GM12878 (cell line): ENCODE results near the gene MLN. TPM values are rescaled to one million over a fixed set of nuclear protein-coding genes. Genes with fewer than 3 reads are reported as not detected.

Experiments
- ATAC-seq: fragments of 200-7000 bp; cut with Tn5 transposase; 3 replicates; pipeline ENCODE4 v1.9.1; 2020; ENCODE audit warnings: mild to moderate bottlenecking, moderate library complexity
- BruUV-seq: library from RNA; stranded (reverse); fragments of 400-500 nt; replicated peaks from 2 replicates; lab custom pipeline; 2021; lab: Mats Ljungman, UMichigan
- CTCF ChIA-PET: fragments of 300-600 bp; sonication (Branson Sonifier 250); formaldehyde crosslinking; extraction: SDS; loops from one replicate; lab custom pipeline; 2021; ENCODE audit warnings: inconsistent platforms; lab: Yijun Ruan, JAX
- POLR2A ChIA-PET: fragments of 350-600 bp; formaldehyde crosslinking; extraction: SDS; loops from one replicate; lab custom pipeline; 2021; ENCODE audit warnings: inconsistent platforms; lab: Charles Lee
- RAD21 ChIA-PET: fragments of 300-600 bp; sonication (Branson Sonifier 250); formaldehyde crosslinking; loops from one replicate; lab custom pipeline; 2023; ENCODE audit warnings: antibody characterized with exemption; ENCODE audit not compliant: unreplicated experiment; lab: Charles Lee
- SMC1A ChIA-PET: fragments of 300-600 bp; sonication (Branson Sonifier 250); formaldehyde crosslinking; loops from one replicate; lab custom pipeline; 2023; ENCODE audit not compliant: unreplicated experiment, uncharacterized antibody; lab: Charles Lee
- DNase-seq: peaks from one replicate; pipeline ENCODE4 v3.0.0-alpha.2; 2011; ENCODE audit warnings: low read depth, low spot score
- FAIRE-seq: peaks from 3 replicates; lab custom pipeline; 2011; peaks lifted over from hg19 to GRCh38; lab: Jason Lieb, UNC
- H2AFZ ChIP-seq: 2 replicates; pipeline ENCODE4 v1.6.0; 2011; ENCODE audit warnings: low read depth, low read length, control low read depth; ENCODE audit not compliant: control insufficient read depth
- H3K27ac ChIP-seq: 2 replicates; pipeline ENCODE4 v1.5.1; 2011; ENCODE audit warnings: control low read depth; ENCODE audit not compliant: control insufficient read depth, insufficient read depth
- H3K27me3 ChIP-seq, 2 experiments: replicated peaks in 1 of 2; 2 replicates each; pipeline versions ENCODE4 v1.6.0 to v1.6.1; 2011; ENCODE audit warnings: low read length in 1 of 2; ENCODE audit not compliant: control insufficient read depth in 2 of 2, insufficient read depth in 2 of 2
- H3K36me3 ChIP-seq, 2 experiments: 2 replicates each; pipeline ENCODE4 v1.5.1; 2011; ENCODE audit warnings: low read length in 1 of 2; ENCODE audit not compliant: control insufficient read depth in 2 of 2, insufficient read depth in 2 of 2
- H3K4me1 ChIP-seq: 2 replicates; pipeline ENCODE4 v1.6.1; 2011; ENCODE audit warnings: mild to moderate bottlenecking, low read length, moderate library complexity, mixed read lengths; ENCODE audit not compliant: control insufficient read depth, insufficient read depth
- H3K4me2 ChIP-seq: 2 replicates; pipeline ENCODE4 v1.6.0; 2011; ENCODE audit warnings: control low read depth; ENCODE audit not compliant: control insufficient read depth, insufficient read depth
- H3K4me3 ChIP-seq: fragments of 200-600 bp; sonication (generic); 2 replicates; pipeline ENCODE4 v1.5.1; 2016
- H3K79me2 ChIP-seq: 2 replicates; pipeline ENCODE4 v1.6.0; 2011; ENCODE audit warnings: low read length; ENCODE audit not compliant: control insufficient read depth, insufficient read depth
- H3K9ac ChIP-seq: 2 replicates; pipeline ENCODE4 v1.8.0; 2011; ENCODE audit warnings: low read length, control low read depth, mixed read lengths; ENCODE audit not compliant: control insufficient read depth, insufficient read depth
- H3K9me3 ChIP-seq: replicated peaks from 3 replicates; pipeline ENCODE4 v1.5.1; 2011; ENCODE audit warnings: mild to moderate bottlenecking, low read length; ENCODE audit not compliant: control insufficient read depth, insufficient read depth
- H4K20me1 ChIP-seq: 2 replicates; pipeline ENCODE4 v1.6.0; 2011; ENCODE audit not compliant: control insufficient read depth, insufficient read depth
- BMI1 ChIP-seq: fragments of 450-650 bp; IDR thresholded peaks from 2 replicates; pipeline ENCODE4 v1.6.1; 2016; ENCODE audit warnings: mild to moderate bottlenecking, moderate library complexity, borderline replicate concordance
- GABPA ChIP-seq: IDR thresholded peaks from 2 replicates; pipeline ENCODE4 v1.6.1; 2014; ENCODE audit warnings: antibody characterized with exemption, low read depth, mild to moderate bottlenecking, inconsistent platforms
- HCFC1 ChIP-seq: fragments of 150-350 bp; IDR thresholded peaks from 2 replicates; pipeline ENCODE4 v1.6.1; 2014; ENCODE audit warnings: low read length
- NFYB ChIP-seq: IDR thresholded peaks from 2 replicates; pipeline ENCODE4 v1.6.1; 2011; ENCODE audit warnings: low read depth, mild to moderate bottlenecking, low read length, improper control_type of control experiment, moderate library complexity; ENCODE audit not compliant: insufficient read depth
- NR2F1 ChIP-seq: fragments of 450-650 bp; conservative IDR thresholded peaks from 2 replicates; pipeline ENCODE4 v1.6.1; 2017; ENCODE audit warnings: mild to moderate bottlenecking
- RB1 ChIP-seq: fragments of 450-650 bp; formaldehyde crosslinking; IDR thresholded peaks from 2 replicates; pipeline ENCODE4 v1.6.1; 2017; ENCODE audit warnings: mild to moderate bottlenecking, borderline replicate concordance
- SIX5 ChIP-seq: IDR thresholded peaks from 2 replicates; pipeline ENCODE4 v1.6.1; 2011; ENCODE audit warnings: mild to moderate bottlenecking, low read depth, low read length, moderate library complexity; ENCODE audit not compliant: severe bottlenecking
- ZBTB40 ChIP-seq: fragments of 450-650 bp; IDR thresholded peaks from 2 replicates; pipeline ENCODE4 v1.6.1; 2016; ENCODE audit warnings: mild to moderate bottlenecking, moderate library complexity, borderline replicate concordance
- whole genome bisulfite sequencing: methylation state at CpG from one replicate; pipeline ENCODE4 v1.1.6; 2016; ENCODE audit warnings: low lambda C conversion rate; ENCODE audit not compliant: insufficient replicate concordance, insufficient coverage; ENCODE audit errors: missing lambda C conversion rate; 5-methylcytosine and 5-hydroxymethylcytosine counted together
- in situ Hi-C: fragments of 300-500 bp; cut with MboI; formaldehyde crosslinking; loops from 9 replicates; pipeline ENCODE4 v1.14.3; 2018; ENCODE audit warnings: mixed read lengths
- intact Hi-C: fragments of 100-400 bp; cut with micrococcal nuclease; formaldehyde crosslinking; loops from one replicate; pipeline ENCODE4 v1.14.2; 2022; ENCODE audit not compliant: unreplicated experiment
- polyA plus RNA-seq, 11 experiments: library from polyadenylated mRNA; depleted of rRNA in 4 of 11; unstranded in 6 of 11; stranded (reverse) in 5 of 11; fragments of >200 nt; fragmentation: Nextera tagmentation in 4 of 11; fragmentation: Illumina TruSeq in 1 of 11; extraction: Ambion mirVana in 4 of 11; extraction: Trizol in 1 of 11; gene quantifications; 1 replicate in 1 of 11; 2 replicates in 10 of 11; pipeline versions ENCODE4 v1.2.1 to v1.2.3, GENCODE V29; 2011 to 2016; ENCODE audit warnings: inconsistent platforms in 2 of 11, missing spikeins in 2 of 11, low read depth in 1 of 11
- total RNA-seq, 4 experiments: library from RNA; depleted of rRNA in 3 of 4; stranded (reverse); fragments of >200 nt in 3 of 4; fragmentation: Illumina TruSeq in 1 of 4; extraction: Trizol in 1 of 4; gene quantifications; 2 replicates each; pipeline versions ENCODE4 v1.2.1 to v1.2.3, GENCODE V29; 2013 to 2021

MLN gene
- total and polyA plus RNA-seq, 10 of the 15 experiments (the other 5 are each of a cell fraction or from before 2014, with no cell fraction given), result not detected

GRCh38 chr6:33815854-33816253 lies 12.1 kb upstream of the MLN start:
- DNase-seq (no peak), ATAC-seq (peak; percentile 88), FAIRE-seq (no peak)
- peak; percentile 71 for TF ChIP-seq HCFC1
- no peak for TF ChIP-seq BMI1
- TF ChIP-seq GABPA, result peak; percentile 87
- TF ChIP-seq NFYB, result peak; percentile 81
- no peak for TF ChIP-seq NR2F1
- TF ChIP-seq ZBTB40, result peak; percentile 50; the same call in 1 of the 2 replicates
- no peak for TF ChIP-seq RB1
- peak; percentile 76 for TF ChIP-seq SIX5
- H3K27me3 ChIP-seq, result peaks cover 2 to 5% of the 10 kb centered on the region in 2 experiments; a peak in 3 of 4 replicates
- POLR2A ChIA-PET, result no interaction called here
- BruUV-seq, result no TSS peak
- intact Hi-C loops (no loop called here), in situ Hi-C loops (no loop called here)
- RAD21 ChIA-PET, result no interaction called here
- CTCF ChIA-PET, result no interaction called here
- H3K27ac ChIP-seq, result no peak overlapping the region
- no peaks in the 10 kb centered on the region for H3K36me3 ChIP-seq
- no peak overlapping the region for H2AFZ ChIP-seq
- H3K9ac ChIP-seq, result no peak overlapping the region
- peaks cover 3% of the 10 kb centered on the region; the same call in 1 of the 2 replicates for H4K20me1 ChIP-seq
- H3K79me2 ChIP-seq, result no peaks in the 10 kb centered on the region
- no peak overlapping the region for H3K4me3 ChIP-seq
- H3K9me3 ChIP-seq, result no peaks in the 10 kb centered on the region
- no peaks in the 10 kb centered on the region for H3K4me1 ChIP-seq
- H3K4me2 ChIP-seq, result no peak overlapping the region
- SMC1A ChIA-PET, result no interaction called here
- WGBS, result 0% methylated on average over 1 of the region's 1 CpG
